ENCODE data around the gene B3GAT1.

The B3GAT1 gene

GRCh38 chr11:134455516-134455915 is 43.5 kb upstream of the B3GAT1 start:
- in situ Hi-C loops (cut with MboI; ENCODE audit: low sequenced_read_pairs, unreplicated experiment) = no loop called here
- DNase-seq (ENCODE audit: low spot score) = no peak
- no peak for TF ChIP-seq CTCF (IDR thresholded peaks at IDR 0.05; ENCODE audit: borderline replicate concordance, control extremely low read depth, extremely low read depth, insufficient read depth, missing control alignments)

GRCh38 chr11:134454146-134454690 is 42.2 kb upstream of the B3GAT1 start:
- no peak for DNase-seq (ENCODE audit: low spot score)
- TF ChIP-seq CTCF (IDR thresholded peaks at IDR 0.05; ENCODE audit: borderline replicate concordance, control extremely low read depth, extremely low read depth, insufficient read depth, missing control alignments) = no peak
- in situ Hi-C loops (cut with MboI; ENCODE audit: low sequenced_read_pairs, unreplicated experiment) = no loop called here

- TF ChIP-seq CTCF (IDR thresholded peaks at IDR 0.05; ENCODE audit: borderline replicate concordance, control extremely low read depth, extremely low read depth, insufficient read depth, missing control alignments) = no peak
Measured at GRCh38 chr11:134453441-134453840, 41.4 kb upstream of the B3GAT1 start.

GRCh38 chr11:134452838-134453155 is 40.8 kb upstream of the B3GAT1 start:
- no peak for DNase-seq (ENCODE audit: low spot score)
- no peak for TF ChIP-seq CTCF (IDR thresholded peaks at IDR 0.05; ENCODE audit: borderline replicate concordance, control extremely low read depth, extremely low read depth, insufficient read depth, missing control alignments)
- in situ Hi-C loops (cut with MboI; ENCODE audit: low sequenced_read_pairs, unreplicated experiment) = no loop called here

More at GRCh38 chr11:134453441-134453840, 41.4 kb upstream of the B3GAT1 start:
- DNase-seq (ENCODE audit: low spot score) = no peak
- in situ Hi-C loops (cut with MboI; ENCODE audit: low sequenced_read_pairs, unreplicated experiment) = no loop called here

GRCh38 chr11:134452026-134452837 is 40.2 kb upstream of the B3GAT1 start:
- no peak for TF ChIP-seq CTCF (IDR thresholded peaks at IDR 0.05; ENCODE audit: borderline replicate concordance, control extremely low read depth, extremely low read depth, insufficient read depth, missing control alignments)
- in situ Hi-C loops (cut with MboI; ENCODE audit: low sequenced_read_pairs, unreplicated experiment) = no loop called here
- DNase-seq (ENCODE audit: low spot score) = no peak

- no peak for DNase-seq (ENCODE audit: low spot score)
- TF ChIP-seq CTCF (IDR thresholded peaks at IDR 0.05; ENCODE audit: borderline replicate concordance, control extremely low read depth, extremely low read depth, insufficient read depth, missing control alignments) = no peak
Measured at GRCh38 chr11:134450186-134450585, 38.1 kb upstream of the B3GAT1 start.

More at GRCh38 chr11:134450186-134450585, 38.1 kb upstream of the B3GAT1 start:
- in situ Hi-C loops (cut with MboI; ENCODE audit: low sequenced_read_pairs, unreplicated experiment) = no loop called here

Data from GM13976 (cell line).